ENCODE measurements around the gene ADAMTS7. TPM values are rescaled to one million over a fixed set of nuclear protein-coding genes. Genes with fewer than 3 reads are reported as not detected.
"Not testable (repeated sequence)": the region's sequence is repeated elsewhere in the genome, so short reads cannot be mapped to it uniquely, and the experiment has no call there.

ADAMTS7 gene
- total RNA-seq, 1 donor from 2014 or later, result 25.5 TPM

- H3K36me3 Mint-ChIP-seq (ENCODE audit: low read depth, unreplicated experiment), result peaks cover 8% of the 10 kb centered on the region
- no peak overlapping the region for H3K27ac Mint-ChIP-seq (ENCODE audit: unreplicated experiment)
- no peaks in the 10 kb centered on the region for H3K9me3 ChIP-seq (ENCODE audit: insufficient read depth, low read depth, low read length)
- TF ChIP-seq EZH2 (IDR thresholded peaks at IDR 0.05; ENCODE audit: insufficient read depth, low read length) (no peak), CTCF (IDR thresholded peaks at IDR 0.05; ENCODE audit: insufficient read depth, low read depth, low read length) (no peak)
- FAIRE-seq (no peak), DNase-seq (ENCODE audit: low read depth) (no peak)
- H3K4me1 ChIP-seq (ENCODE audit: insufficient read depth, low read length), result peaks cover 7% of the 10 kb centered on the region
- H3K79me2 ChIP-seq (ENCODE audit: insufficient read depth, low read length), result no peaks in the 10 kb centered on the region
- H3K4me3 ChIP-seq (ENCODE audit: insufficient read depth, low read depth, low read length), result no peak overlapping the region
- H2AFZ ChIP-seq (ENCODE audit: low read depth, low read length), result no peak overlapping the region
- no peaks in the 10 kb centered on the region for H3K36me3 ChIP-seq (ENCODE audit: insufficient read depth, low read length)
- no peaks in the 10 kb centered on the region for H3K9me3 Mint-ChIP-seq (ENCODE audit: unreplicated experiment)
- H3K4me1 Mint-ChIP-seq (ENCODE audit: low read depth, unreplicated experiment), result peaks cover 4% of the 10 kb centered on the region
- H3K27me3 Mint-ChIP-seq (ENCODE audit: low read depth, unreplicated experiment), result no peaks in the 10 kb centered on the region
- H3K27ac ChIP-seq (ENCODE audit: low read depth, low read length), result no peak overlapping the region
- no peaks in the 10 kb centered on the region for H3K27me3 ChIP-seq (ENCODE audit: insufficient read depth, low read length)
- H3K4me2 ChIP-seq (ENCODE audit: low read length), result no peak overlapping the region
- H3K9ac ChIP-seq (ENCODE audit: low read length), result no peak overlapping the region
- H4K20me1 ChIP-seq (ENCODE audit: insufficient read depth, low read length), result no peaks in the 10 kb centered on the region
- H3K4me3 Mint-ChIP-seq (ENCODE audit: unreplicated experiment), result no peak overlapping the region
Observed at GRCh38 chr15:78800189-78800588, 11.1 kb downstream of the ADAMTS7 start.

- not testable (repeated sequence) for H3K9me3 ChIP-seq (ENCODE audit: insufficient read depth, low read depth, low read length); H3K27me3 ChIP-seq (ENCODE audit: insufficient read depth, low read length); H3K27ac ChIP-seq (ENCODE audit: low read depth, low read length); H3K4me1 Mint-ChIP-seq (ENCODE audit: low read depth, unreplicated experiment); FAIRE-seq; H3K36me3 Mint-ChIP-seq (ENCODE audit: low read depth, unreplicated experiment); H3K4me3 ChIP-seq (ENCODE audit: insufficient read depth, low read depth, low read length); H3K36me3 ChIP-seq (ENCODE audit: insufficient read depth, low read length); H3K27me3 Mint-ChIP-seq (ENCODE audit: low read depth, unreplicated experiment); H2AFZ ChIP-seq (ENCODE audit: low read depth, low read length); DNase-seq (ENCODE audit: low read depth); H3K9ac ChIP-seq (ENCODE audit: low read length); H3K4me2 ChIP-seq (ENCODE audit: low read length); H3K4me1 ChIP-seq (ENCODE audit: insufficient read depth, low read length); H3K9me3 Mint-ChIP-seq (ENCODE audit: unreplicated experiment); H3K79me2 ChIP-seq (ENCODE audit: insufficient read depth, low read length); H3K4me3 Mint-ChIP-seq (ENCODE audit: unreplicated experiment); H4K20me1 ChIP-seq (ENCODE audit: insufficient read depth, low read length); H3K27ac Mint-ChIP-seq (ENCODE audit: unreplicated experiment)
Observed at GRCh38 chr15:78799102-78799501, 12.2 kb downstream of the ADAMTS7 start.

- H3K4me3 Mint-ChIP-seq (ENCODE audit: unreplicated experiment), result peak overlapping the region; percentile 57
- not testable (repeated sequence) for FAIRE-seq; H3K27me3 ChIP-seq (ENCODE audit: insufficient read depth, low read length); H4K20me1 ChIP-seq (ENCODE audit: insufficient read depth, low read length); H3K4me3 ChIP-seq (ENCODE audit: insufficient read depth, low read depth, low read length); H3K27ac Mint-ChIP-seq (ENCODE audit: unreplicated experiment); H3K79me2 ChIP-seq (ENCODE audit: insufficient read depth, low read length); H3K36me3 ChIP-seq (ENCODE audit: insufficient read depth, low read length); H2AFZ ChIP-seq (ENCODE audit: low read depth, low read length); H3K27me3 Mint-ChIP-seq (ENCODE audit: low read depth, unreplicated experiment); H3K4me1 ChIP-seq (ENCODE audit: insufficient read depth, low read length); H3K9ac ChIP-seq (ENCODE audit: low read length); H3K4me1 Mint-ChIP-seq (ENCODE audit: low read depth, unreplicated experiment); DNase-seq (ENCODE audit: low read depth); H3K9me3 ChIP-seq (ENCODE audit: insufficient read depth, low read depth, low read length); H3K9me3 Mint-ChIP-seq (ENCODE audit: unreplicated experiment); H3K4me2 ChIP-seq (ENCODE audit: low read length); H3K36me3 Mint-ChIP-seq (ENCODE audit: low read depth, unreplicated experiment); H3K27ac ChIP-seq (ENCODE audit: low read depth, low read length)
Observed at GRCh38 chr15:78798355-78798754, 12.9 kb downstream of the ADAMTS7 start.

- no peaks in the 10 kb centered on the region for H4K20me1 ChIP-seq (ENCODE audit: insufficient read depth, low read length)
- H2AFZ ChIP-seq (ENCODE audit: low read depth, low read length), result no peak overlapping the region
- H3K4me3 ChIP-seq (ENCODE audit: insufficient read depth, low read depth, low read length), result no peak overlapping the region
- TF ChIP-seq EZH2 (IDR thresholded peaks at IDR 0.05; ENCODE audit: insufficient read depth, low read length), result no peak
- TF ChIP-seq CTCF (IDR thresholded peaks at IDR 0.05; ENCODE audit: insufficient read depth, low read depth, low read length), result no peak
- peak overlapping the region; percentile 57 for H3K4me3 Mint-ChIP-seq (ENCODE audit: unreplicated experiment)
- H3K27ac ChIP-seq (ENCODE audit: low read depth, low read length), result no peak overlapping the region
- no peaks in the 10 kb centered on the region for H3K36me3 ChIP-seq (ENCODE audit: insufficient read depth, low read length)
- H3K4me1 ChIP-seq (ENCODE audit: insufficient read depth, low read length), result peaks cover 4% of the 10 kb centered on the region
- no peak overlapping the region for H3K9ac ChIP-seq (ENCODE audit: low read length)
- no peaks in the 10 kb centered on the region for H3K27me3 Mint-ChIP-seq (ENCODE audit: low read depth, unreplicated experiment)
- peaks cover 4% of the 10 kb centered on the region for H3K4me1 Mint-ChIP-seq (ENCODE audit: low read depth, unreplicated experiment)
- H3K27me3 ChIP-seq (ENCODE audit: insufficient read depth, low read length), result no peaks in the 10 kb centered on the region
- H3K9me3 ChIP-seq (ENCODE audit: insufficient read depth, low read depth, low read length), result no peaks in the 10 kb centered on the region
- FAIRE-seq, result no peak
- no peak for DNase-seq (ENCODE audit: low read depth)
- H3K79me2 ChIP-seq (ENCODE audit: insufficient read depth, low read length), result no peaks in the 10 kb centered on the region
- no peak overlapping the region for H3K4me2 ChIP-seq (ENCODE audit: low read length)
- H3K9me3 Mint-ChIP-seq (ENCODE audit: unreplicated experiment), result peaks cover 2% of the 10 kb centered on the region
- H3K27ac Mint-ChIP-seq (ENCODE audit: unreplicated experiment), result no peak overlapping the region
- H3K36me3 Mint-ChIP-seq (ENCODE audit: low read depth, unreplicated experiment), result peaks cover 8% of the 10 kb centered on the region
Observed at GRCh38 chr15:78797951-78798350, 13.3 kb downstream of the ADAMTS7 start.
